ENCODE results near the gene GAL3ST1. TPM values are rescaled to one million over a fixed set of nuclear protein-coding genes. Genes with fewer than 3 reads are reported as not detected.

Gene GAL3ST1
- polyA plus RNA-seq, 1 experiment = not detected

DNA sequence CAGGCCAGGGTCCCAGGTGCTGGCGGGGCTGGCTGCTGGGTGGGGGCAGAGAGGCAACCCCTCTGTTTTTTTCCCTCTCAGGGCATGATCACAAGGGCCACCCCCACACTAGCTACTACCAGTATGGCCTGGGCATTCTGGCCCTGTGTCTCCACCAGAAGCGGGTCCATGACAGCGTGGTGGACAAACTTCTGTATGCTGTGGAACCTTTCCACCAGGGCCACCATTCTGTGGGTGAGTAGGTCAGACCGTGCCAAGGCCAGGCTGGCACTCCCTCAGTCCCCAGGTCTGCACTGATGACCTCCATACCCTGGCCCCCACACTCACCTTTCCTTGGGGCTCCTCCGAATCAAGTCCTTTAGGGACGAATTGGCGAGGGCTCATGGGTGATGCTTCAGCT, 39.8 kb upstream of the GAL3ST1 start:
- H3K36me3 ChIP-seq (ENCODE audit: control insufficient read depth, insufficient read depth, low read length) = no peaks in the 10 kb centered on the region
- ChIA-PET CTCF (interaction anchor here (1.0 to 2.7 kb wide), 3 partner anchors 10 to 141 kb away, joined by 3 to 9 read pairs (median 3); no protein-coding TSS in a partner anchor), POLR2A (no interaction called here)
- no peak for TF ChIP-seq CTCF (IDR thresholded peaks at IDR 0.05; ENCODE audit: insufficient read depth, low read depth, low read length)
- H3K27me3 ChIP-seq (ENCODE audit: control insufficient read depth, insufficient read depth, low read length) = no peaks in the 10 kb centered on the region; the same call in 1 of the 2 replicates
- DNase-seq (ENCODE audit: low read depth) = no peak
- no peak overlapping the region for H3K4me3 ChIP-seq (ENCODE audit: low read depth, low read length)

DNA sequence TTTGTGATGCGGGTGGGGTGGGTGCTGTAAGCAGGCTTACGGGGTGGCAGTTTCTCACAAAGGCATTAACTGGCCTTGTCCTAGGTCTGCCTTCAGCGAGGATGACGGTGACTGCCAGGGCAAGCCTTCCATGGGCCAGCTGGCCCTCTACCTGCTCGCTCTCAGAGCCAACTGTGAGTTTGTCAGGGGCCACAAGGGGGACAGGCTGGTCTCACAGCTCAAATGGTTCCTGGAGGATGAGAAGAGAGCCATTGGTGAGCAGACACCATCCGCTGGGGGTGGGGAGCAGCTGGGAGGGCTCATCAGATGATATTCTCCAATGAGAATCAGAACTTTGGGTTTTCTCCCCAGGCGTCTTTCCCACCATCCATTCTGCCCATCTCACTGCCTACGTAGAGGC, 38.3 kb upstream of the GAL3ST1 start:
- CTCF ChIA-PET = interaction anchor here (0.6 to 1.7 kb wide), 2 partner anchors 8 to 22 kb away, joined by 3 read pairs; no protein-coding TSS in a partner anchor
- DNase-seq (ENCODE audit: low read depth) = no peak
- Histone ChIP-seq H3K27me3 (ENCODE audit: control insufficient read depth, insufficient read depth, low read length) (no peaks in the 10 kb centered on the region; the same call in 1 of the 2 replicates), H3K4me3 (ENCODE audit: low read depth, low read length) (no peak overlapping the region), H3K36me3 (ENCODE audit: control insufficient read depth, insufficient read depth, low read length) (no peaks in the 10 kb centered on the region)
- POLR2A ChIA-PET = no interaction called here
- TF ChIP-seq CTCF (IDR thresholded peaks at IDR 0.05; ENCODE audit: insufficient read depth, low read depth, low read length) = no peak

- ChIA-PET CTCF (interaction anchor here (1.7 kb wide), 1 partner anchor 9 kb away, joined by 3 read pairs; no protein-coding TSS in a partner anchor), POLR2A (no interaction called here)
- Histone ChIP-seq H3K27me3 (ENCODE audit: control insufficient read depth, insufficient read depth, low read length) (no peaks in the 10 kb centered on the region; the same call in 1 of the 2 replicates), H3K4me3 (ENCODE audit: low read depth, low read length) (no peak overlapping the region), H3K36me3 (ENCODE audit: control insufficient read depth, insufficient read depth, low read length) (no peaks in the 10 kb centered on the region)
- no peak for DNase-seq (ENCODE audit: low read depth)
- no peak for TF ChIP-seq CTCF (IDR thresholded peaks at IDR 0.05; ENCODE audit: insufficient read depth, low read depth, low read length)
Observed at GRCh38 chr22:30611197-30611596, 36.7 kb upstream of the GAL3ST1 start.

GRCh38 chr22:30610299-30610698, 35.8 kb upstream of the GAL3ST1 start:
- Histone ChIP-seq H3K36me3 (ENCODE audit: control insufficient read depth, insufficient read depth, low read length) (no peaks in the 10 kb centered on the region), H3K4me3 (ENCODE audit: low read depth, low read length) (no peak overlapping the region), H3K27me3 (ENCODE audit: control insufficient read depth, insufficient read depth, low read length) (no peaks in the 10 kb centered on the region; the same call in 1 of the 2 replicates)
- no peak for TF ChIP-seq CTCF (IDR thresholded peaks at IDR 0.05; ENCODE audit: insufficient read depth, low read depth, low read length)
- no peak for DNase-seq (ENCODE audit: low read depth)
- ChIA-PET CTCF (interaction anchor here (1.0 to 1.8 kb wide), 2 partner anchors 16 to 25 kb away, joined by 4 to 8 read pairs; partner anchors contain the start of gene SLC35E4), POLR2A (no interaction called here)

- peak; percentile 66 for DNase-seq (ENCODE audit: low read depth)
- Histone ChIP-seq H3K36me3 (ENCODE audit: control insufficient read depth, insufficient read depth, low read length) (no peaks in the 10 kb centered on the region), H3K27me3 (ENCODE audit: control insufficient read depth, insufficient read depth, low read length) (no peaks in the 10 kb centered on the region; the same call in 1 of the 2 replicates), H3K4me3 (ENCODE audit: low read depth, low read length) (no peak overlapping the region)
- POLR2A ChIA-PET = no interaction called here
- CTCF ChIA-PET = interaction anchor here (0.9 to 1.8 kb wide), 3 partner anchors 17 to 154 kb away, joined by 4 to 8 read pairs (median 5); partner anchors contain the start of gene SLC35E4
- no peak for TF ChIP-seq CTCF (IDR thresholded peaks at IDR 0.05; ENCODE audit: insufficient read depth, low read depth, low read length)
Observed at GRCh38 chr22:30609260-30610185, 35.1 kb upstream of the GAL3ST1 start.
